Ishikawa (cell line): ENCODE measurements around the gene PNPLA2.
A peak's percentile ranks its signal among the peaks of the same experiment; 100 is the strongest.

Experiments
- CEBPB ChIP-seq: IDR thresholded peaks from 2 replicates; pipeline ENCODE4 v1.6.1; 2012
- CREB1 ChIP-seq: IDR thresholded peaks from 2 replicates; pipeline ENCODE4 v1.6.1; 2012; ENCODE audit warnings: low read depth
- EGR1 ChIP-seq: IDR thresholded peaks from 2 replicates; pipeline ENCODE4 v1.6.1; 2012
- EP300 ChIP-seq: IDR thresholded peaks from 2 replicates; pipeline ENCODE4 v1.6.1; 2012; ENCODE audit warnings: borderline replicate concordance
- FOXM1 ChIP-seq: IDR thresholded peaks from 2 replicates; pipeline ENCODE4 v1.6.1; 2012; ENCODE audit warnings: low read depth, borderline replicate concordance
- NFIC ChIP-seq: IDR thresholded peaks from 2 replicates; pipeline ENCODE4 v1.6.1; 2012
- RAD21 ChIP-seq: IDR thresholded peaks from 2 replicates; pipeline ENCODE4 v1.6.1; 2012; ENCODE audit warnings: low read depth
- TAF1 ChIP-seq: IDR thresholded peaks from 2 replicates; pipeline ENCODE4 v1.6.1; 2012; ENCODE audit warnings: low read depth, mild to moderate bottlenecking
- TCF12 ChIP-seq: IDR thresholded peaks from 2 replicates; pipeline ENCODE4 v1.6.1; 2012; ENCODE audit warnings: low read depth
- TEAD4 ChIP-seq: IDR thresholded peaks from 2 replicates; pipeline ENCODE4 v1.6.1; 2012
- YY1 ChIP-seq: IDR thresholded peaks from 2 replicates; pipeline ENCODE4 v1.6.1; 2012; ENCODE audit warnings: low read depth
- ZBTB7A ChIP-seq: IDR thresholded peaks from 2 replicates; pipeline ENCODE4 v1.6.1; 2012; ENCODE audit warnings: low read depth
- TF ChIP-seq, protein P1 (sequence below): IDR thresholded peaks from 2 replicates; pipeline ENCODE4 v1.6.1; 2012; ENCODE audit warnings: low read depth, mild to moderate bottlenecking
- TF ChIP-seq, protein P2 (sequence below): IDR thresholded peaks from 2 replicates; pipeline ENCODE4 v1.6.1; 2012
- TF ChIP-seq, protein P3 (sequence below): IDR thresholded peaks from 2 replicates; pipeline ENCODE4 v1.6.1; 2012

The PNPLA2 gene

DNA sequence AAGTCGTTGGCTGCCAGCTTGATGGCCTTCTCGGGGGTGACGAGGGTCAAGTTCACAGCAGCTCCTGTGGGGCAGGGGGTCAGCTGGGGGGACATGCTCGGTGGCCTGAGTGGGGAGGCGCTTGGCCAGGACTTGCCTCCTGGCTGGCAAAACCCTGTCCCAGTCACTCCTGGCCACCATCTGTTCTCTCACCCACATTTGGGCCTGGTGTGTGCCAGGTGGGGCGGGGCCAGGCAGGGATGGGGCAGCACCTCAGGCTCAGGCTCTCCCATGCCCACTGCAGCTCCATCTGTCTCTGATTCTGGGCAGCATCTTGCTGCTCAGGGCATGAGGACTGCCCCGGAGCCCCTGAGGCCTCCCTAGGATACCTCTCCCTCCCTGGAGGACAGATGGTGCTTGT lies 25.2 kb upstream of the PNPLA2 start:
- no peak for TF ChIP-seq CREB1
- TF ChIP-seq, protein P1, sequence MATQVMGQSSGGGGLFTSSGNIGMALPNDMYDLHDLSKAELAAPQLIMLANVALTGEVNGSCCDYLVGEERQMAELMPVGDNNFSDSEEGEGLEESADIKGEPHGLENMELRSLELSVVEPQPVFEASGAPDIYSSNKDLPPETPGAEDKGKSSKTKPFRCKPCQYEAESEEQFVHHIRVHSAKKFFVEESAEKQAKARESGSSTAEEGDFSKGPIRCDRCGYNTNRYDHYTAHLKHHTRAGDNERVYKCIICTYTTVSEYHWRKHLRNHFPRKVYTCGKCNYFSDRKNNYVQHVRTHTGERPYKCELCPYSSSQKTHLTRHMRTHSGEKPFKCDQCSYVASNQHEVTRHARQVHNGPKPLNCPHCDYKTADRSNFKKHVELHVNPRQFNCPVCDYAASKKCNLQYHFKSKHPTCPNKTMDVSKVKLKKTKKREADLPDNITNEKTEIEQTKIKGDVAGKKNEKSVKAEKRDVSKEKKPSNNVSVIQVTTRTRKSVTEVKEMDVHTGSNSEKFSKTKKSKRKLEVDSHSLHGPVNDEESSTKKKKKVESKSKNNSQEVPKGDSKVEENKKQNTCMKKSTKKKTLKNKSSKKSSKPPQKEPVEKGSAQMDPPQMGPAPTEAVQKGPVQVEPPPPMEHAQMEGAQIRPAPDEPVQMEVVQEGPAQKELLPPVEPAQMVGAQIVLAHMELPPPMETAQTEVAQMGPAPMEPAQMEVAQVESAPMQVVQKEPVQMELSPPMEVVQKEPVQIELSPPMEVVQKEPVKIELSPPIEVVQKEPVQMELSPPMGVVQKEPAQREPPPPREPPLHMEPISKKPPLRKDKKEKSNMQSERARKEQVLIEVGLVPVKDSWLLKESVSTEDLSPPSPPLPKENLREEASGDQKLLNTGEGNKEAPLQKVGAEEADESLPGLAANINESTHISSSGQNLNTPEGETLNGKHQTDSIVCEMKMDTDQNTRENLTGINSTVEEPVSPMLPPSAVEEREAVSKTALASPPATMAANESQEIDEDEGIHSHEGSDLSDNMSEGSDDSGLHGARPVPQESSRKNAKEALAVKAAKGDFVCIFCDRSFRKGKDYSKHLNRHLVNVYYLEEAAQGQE = no peak
- no peak for TF ChIP-seq NFIC

DNA sequence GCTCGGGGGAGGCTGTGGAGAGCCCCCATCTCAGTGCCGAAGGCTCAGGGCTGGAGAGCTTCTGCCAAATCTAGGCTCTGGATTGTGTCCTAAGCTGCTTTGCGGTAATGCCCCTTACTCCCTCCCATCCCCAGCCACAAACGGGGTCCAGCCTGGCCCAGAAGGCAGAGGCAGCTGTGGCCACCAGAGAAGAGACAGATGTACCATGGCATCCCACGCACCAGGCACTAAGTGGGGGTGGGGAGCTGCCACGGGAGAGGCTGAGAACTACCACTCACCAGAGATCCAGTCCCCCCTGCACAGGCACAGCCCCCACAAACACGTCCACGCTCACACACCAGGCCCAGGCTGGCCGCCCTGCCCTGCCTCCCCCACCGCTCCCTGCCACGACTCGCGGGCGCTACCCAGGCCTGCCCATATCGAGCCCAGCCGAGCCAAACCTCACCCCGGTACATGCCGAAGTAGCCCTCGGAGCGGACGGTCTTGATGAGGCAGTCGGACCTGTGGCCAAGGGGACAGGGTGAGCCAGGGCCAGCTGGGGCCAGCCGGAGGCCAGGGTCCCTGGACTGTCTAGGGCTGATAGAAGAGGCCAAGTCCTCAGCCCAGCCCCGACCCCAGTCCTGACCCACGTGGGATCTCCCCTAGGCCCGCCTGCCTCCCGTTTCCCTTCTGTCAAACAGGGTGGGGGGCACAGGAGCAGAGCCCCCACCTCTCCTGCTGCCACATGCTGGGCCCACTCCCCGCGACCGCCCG lies 24.5 kb upstream of the PNPLA2 start:
- TF ChIP-seq, protein P1 = no peak
- no peak for TF ChIP-seq YY1
- TF ChIP-seq, protein P2, sequence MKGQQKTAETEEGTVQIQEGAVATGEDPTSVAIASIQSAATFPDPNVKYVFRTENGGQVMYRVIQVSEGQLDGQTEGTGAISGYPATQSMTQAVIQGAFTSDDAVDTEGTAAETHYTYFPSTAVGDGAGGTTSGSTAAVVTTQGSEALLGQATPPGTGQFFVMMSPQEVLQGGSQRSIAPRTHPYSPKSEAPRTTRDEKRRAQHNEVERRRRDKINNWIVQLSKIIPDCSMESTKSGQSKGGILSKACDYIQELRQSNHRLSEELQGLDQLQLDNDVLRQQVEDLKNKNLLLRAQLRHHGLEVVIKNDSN = no peak
- no peak for TF ChIP-seq TEAD4
- TF ChIP-seq CREB1 = no peak
- TF ChIP-seq EP300 = no peak
- TF ChIP-seq TAF1 = no peak
- TF ChIP-seq RAD21 = no peak
- no peak for TF ChIP-seq CEBPB
- no peak for TF ChIP-seq EGR1
- no peak for TF ChIP-seq TCF12
- TF ChIP-seq FOXM1 = no peak
- TF ChIP-seq ZBTB7A = no peak

DNA sequence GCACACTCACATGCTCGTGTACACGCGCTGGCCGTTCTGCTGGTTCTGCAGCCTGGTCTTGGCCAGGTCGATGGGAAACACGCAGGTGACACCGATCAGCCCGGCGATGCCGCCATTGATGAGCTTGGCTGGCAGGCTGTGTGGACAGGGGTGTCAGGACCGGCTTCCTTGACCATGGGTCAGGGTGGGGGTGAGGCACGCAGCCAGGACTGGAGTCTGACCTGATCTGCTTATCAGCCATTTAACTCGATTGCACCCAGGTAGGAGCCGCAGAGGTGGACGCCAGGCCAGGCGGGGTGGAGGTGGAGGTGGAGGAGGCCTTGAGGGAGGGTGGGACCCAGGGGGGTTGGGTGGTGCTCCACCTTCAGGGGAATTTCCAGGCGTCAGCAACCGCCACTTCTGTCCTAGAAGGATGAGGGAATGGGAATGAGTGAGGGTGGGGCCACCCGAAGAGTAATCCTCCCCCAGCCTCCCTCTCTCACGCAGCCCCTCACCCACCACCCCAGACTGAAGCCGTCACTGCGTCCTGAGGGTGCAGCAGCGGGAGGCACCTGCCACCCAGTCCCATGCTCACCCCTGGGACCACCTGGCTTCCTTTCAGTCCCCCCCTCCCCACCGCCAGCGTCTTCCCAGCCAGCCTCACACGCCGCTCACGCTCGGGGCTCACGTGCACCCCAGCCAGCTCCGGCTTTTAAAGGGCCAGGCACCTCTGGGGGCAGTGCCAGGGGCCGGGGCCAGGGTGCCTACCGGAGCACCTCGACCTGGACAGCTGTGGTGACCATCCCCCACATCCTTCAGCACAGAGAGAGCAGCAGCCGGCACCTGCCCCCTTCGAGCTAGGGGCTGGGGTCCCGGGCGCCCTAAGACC lies 23.7 kb upstream of the PNPLA2 start:
- TF ChIP-seq TCF12 (no peak), ZBTB7A (0 out of 2 replicates have a peak, but pooled peaks have one; percentile 53)
- TF ChIP-seq, protein P3, sequence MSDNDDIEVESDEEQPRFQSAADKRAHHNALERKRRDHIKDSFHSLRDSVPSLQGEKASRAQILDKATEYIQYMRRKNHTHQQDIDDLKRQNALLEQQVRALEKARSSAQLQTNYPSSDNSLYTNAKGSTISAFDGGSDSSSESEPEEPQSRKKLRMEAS = peak; percentile 50; the same call in 1 of the 2 replicates
- TF ChIP-seq, protein P2 = peak; percentile 77

DNA sequence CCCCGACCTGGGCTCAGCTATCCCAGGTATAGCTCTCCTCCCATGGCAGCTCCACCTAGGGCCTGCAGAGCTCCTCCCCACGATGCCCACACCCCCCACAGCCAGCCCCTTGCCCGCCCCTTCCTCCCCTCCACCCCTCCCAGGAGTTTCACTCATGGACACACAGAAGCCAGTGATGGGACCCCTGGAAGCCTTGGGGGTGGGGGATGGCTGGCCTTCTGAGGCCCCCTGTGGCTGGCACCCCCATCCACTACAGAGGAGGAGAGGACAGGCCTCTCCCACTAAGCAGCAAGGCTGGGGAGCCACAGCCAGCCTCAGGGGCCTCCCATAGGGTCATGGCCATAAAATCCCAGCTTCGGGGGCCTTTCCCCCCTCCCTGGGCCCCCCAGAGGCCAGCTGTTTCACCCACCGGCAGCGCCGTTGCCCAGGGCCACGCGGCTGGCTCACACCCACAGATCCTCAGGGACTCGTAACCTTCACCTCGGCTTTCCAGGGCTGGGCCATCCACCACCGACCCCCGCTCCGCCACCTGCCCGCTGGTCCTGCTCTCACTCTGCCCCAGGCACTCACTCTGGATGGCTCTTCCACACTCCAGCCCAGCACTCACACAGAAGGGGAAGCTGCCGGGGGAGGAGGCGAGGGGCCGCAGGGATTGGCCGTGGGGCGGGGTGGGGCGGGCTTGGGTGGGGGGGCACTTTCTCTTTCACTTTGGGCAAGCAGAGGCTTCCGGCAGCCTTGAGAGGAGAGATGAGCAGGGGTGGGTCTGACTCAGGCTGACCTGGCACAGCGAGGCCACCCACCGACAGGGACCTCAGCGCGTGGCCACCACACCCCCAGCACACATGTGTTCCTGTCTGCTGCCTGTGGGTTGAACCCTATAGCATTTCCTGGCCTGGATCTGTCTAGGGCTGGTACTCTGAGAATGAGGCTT lies 22.8 kb upstream of the PNPLA2 start:
- no peak for TF ChIP-seq FOXM1
- 0 out of 2 replicates have a peak, but pooled peaks have one; percentile 8 for TF ChIP-seq ZBTB7A
- TF ChIP-seq CREB1 = no peak

DNA sequence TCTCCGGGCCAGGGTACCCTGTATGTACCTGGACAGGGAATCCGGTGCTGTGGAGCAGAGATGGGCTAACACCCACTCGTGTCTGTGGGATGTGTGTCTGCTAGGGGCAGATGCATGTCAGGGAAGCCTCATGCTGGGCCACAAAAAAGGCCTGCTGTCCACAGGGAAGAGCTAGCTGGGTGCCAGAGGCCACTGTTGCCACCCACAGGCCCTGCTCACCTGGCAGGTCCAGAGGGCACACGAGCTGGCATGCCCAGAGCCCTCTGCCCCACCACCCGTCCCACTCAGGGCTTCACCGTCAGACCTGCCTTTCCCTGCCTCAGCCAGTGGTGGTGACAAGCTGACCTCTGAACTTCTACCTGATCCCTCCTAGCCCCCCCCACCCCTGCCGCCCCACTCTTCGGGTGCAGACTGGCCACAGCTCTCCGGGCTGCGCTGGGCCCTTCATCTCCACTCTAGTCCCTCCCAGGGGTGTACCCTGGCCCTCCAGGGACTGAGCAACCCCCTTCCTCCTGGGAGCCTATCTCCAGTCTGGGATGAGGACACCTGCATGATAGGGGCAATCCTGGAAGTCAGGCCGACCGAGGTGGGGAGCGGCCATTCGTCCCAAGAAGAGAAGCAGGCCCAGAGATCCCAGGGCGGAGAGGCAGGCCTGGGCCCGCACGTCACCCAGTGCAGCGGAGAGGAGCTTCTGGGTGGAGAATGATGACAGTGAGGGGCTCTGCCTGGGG lies 22.0 kb upstream of the PNPLA2 start:
- TF ChIP-seq TAF1 = no peak
- no peak for TF ChIP-seq TCF12
- no peak for TF ChIP-seq TEAD4
- TF ChIP-seq, protein P3 = no peak
- TF ChIP-seq NFIC = no peak
- no peak for TF ChIP-seq EGR1
